ENCODE measurements around the gene GBP3. TPM values are rescaled to one million over a fixed set of nuclear protein-coding genes. Genes with fewer than 3 reads are reported as not detected.

GBP3 gene
- total RNA-seq, 1 donor: 28.6 TPM

GRCh38 chr1:89001510-89001909, 21.2 kb downstream of the GBP3 start:
- no peak overlapping the region for H3K4me3 ChIP-seq (ENCODE audit: low read depth, low read length)
- peak; percentile 45 for DNase-seq (ENCODE audit: low read depth)
- TF ChIP-seq CTCF (IDR thresholded peaks at IDR 0.05; ENCODE audit: insufficient read depth, low read length): no peak

GRCh38 chr1:88998716-88999115, 23.9 kb downstream of the GBP3 start:
- peak; percentile 33 for TF ChIP-seq CTCF (IDR thresholded peaks at IDR 0.05; ENCODE audit: insufficient read depth, low read length)
- no peak overlapping the region for H3K4me3 ChIP-seq (ENCODE audit: low read depth, low read length)
- DNase-seq (ENCODE audit: low read depth): peak; percentile 82

- DNase-seq (ENCODE audit: low read depth): no peak
- TF ChIP-seq CTCF (IDR thresholded peaks at IDR 0.05; ENCODE audit: insufficient read depth, low read length): no peak
- H3K4me3 ChIP-seq (ENCODE audit: low read depth, low read length): peak overlapping the region; percentile 26
These were observed 32.2 kb downstream of the GBP3 start for GRCh38 chr1:88990426-88990825.

- no peak for DNase-seq (ENCODE audit: low read depth)
- H3K4me3 ChIP-seq (ENCODE audit: low read depth, low read length): no peak overlapping the region
- no peak for TF ChIP-seq CTCF (IDR thresholded peaks at IDR 0.05; ENCODE audit: insufficient read depth, low read length)
These were observed 37.0 kb downstream of the GBP3 start for GRCh38 chr1:88985692-88986091.

GRCh38 chr1:88985032-88985431, 37.6 kb downstream of the GBP3 start:
- TF ChIP-seq CTCF (IDR thresholded peaks at IDR 0.05; ENCODE audit: insufficient read depth, low read length): no peak
- H3K4me3 ChIP-seq (ENCODE audit: low read depth, low read length): no peak overlapping the region
- DNase-seq (ENCODE audit: low read depth): peak; percentile 99

- no peak for TF ChIP-seq CTCF (IDR thresholded peaks at IDR 0.05; ENCODE audit: insufficient read depth, low read length)
- DNase-seq (ENCODE audit: low read depth): no peak
- no peak overlapping the region for H3K4me3 ChIP-seq (ENCODE audit: low read depth, low read length)
These were observed 38.1 kb downstream of the GBP3 start for GRCh38 chr1:88984569-88984968.

- peak overlapping the region; percentile 36 for H3K4me3 ChIP-seq (ENCODE audit: low read depth, low read length)
- DNase-seq (ENCODE audit: low read depth): peak; percentile 72
- peak; percentile 70 for TF ChIP-seq CTCF (IDR thresholded peaks at IDR 0.05; ENCODE audit: insufficient read depth, low read length)
These were observed 38.7 kb downstream of the GBP3 start for GRCh38 chr1:88983791-88984559.
